GM23248 (cell line): ENCODE measurements around the gene SYT2. TPM values are rescaled to one million over a fixed set of nuclear protein-coding genes. Genes with fewer than 3 reads are reported as not detected.

Experiments
- DNase-seq: peaks from one replicate; pipeline ENCODE4 v3.0.0-alpha.2; 2015
- H2AFZ ChIP-seq: fragments of 200-600 bp; sonication (generic); 2 replicates; pipeline ENCODE4 v1.6.1; 2016; ENCODE audit warnings: antibody characterized with exemption
- H3F3A ChIP-seq: fragments of 200-600 bp; sonication (generic); 2 replicates; pipeline ENCODE4 v1.6.1; 2016; ENCODE audit warnings: mild to moderate bottlenecking, antibody characterized with exemption, mixed run types; ENCODE audit not compliant: insufficient read depth
- H3K27ac ChIP-seq: fragments of 200-600 bp; sonication (generic); 2 replicates; pipeline ENCODE4 v1.5.1; 2016; ENCODE audit warnings: mild to moderate bottlenecking
- H3K27me3 ChIP-seq: fragments of 200-600 bp; sonication (generic); replicated peaks from 2 replicates; pipeline ENCODE4 v1.6.1; 2016; ENCODE audit warnings: mild to moderate bottlenecking; ENCODE audit not compliant: insufficient read depth
- H3K36me3 ChIP-seq: fragments of 200-600 bp; sonication (generic); 2 replicates; pipeline ENCODE4 v1.6.1; 2016; ENCODE audit warnings: low read depth, mild to moderate bottlenecking
- H3K4me1 ChIP-seq: fragments of 200-600 bp; sonication (generic); 2 replicates; pipeline ENCODE4 v1.6.1; 2016; ENCODE audit warnings: mild to moderate bottlenecking; ENCODE audit not compliant: insufficient read depth
- H3K4me2 ChIP-seq: fragments of 200-600 bp; sonication (generic); one replicate; pipeline ENCODE4 v1.6.1; 2016; ENCODE audit warnings: mild to moderate bottlenecking; ENCODE audit not compliant: unreplicated experiment
- H3K4me3 ChIP-seq: fragments of 200-600 bp; sonication (generic); 2 replicates; pipeline ENCODE4 v1.5.1; 2016; ENCODE audit warnings: mild to moderate bottlenecking
- H3K79me2 ChIP-seq: fragments of 200-600 bp; sonication (generic); 2 replicates; pipeline ENCODE4 v1.6.1; 2016; ENCODE audit warnings: mild to moderate bottlenecking; ENCODE audit not compliant: insufficient read depth
- H3K9ac ChIP-seq: fragments of 200-600 bp; sonication (generic); 2 replicates; pipeline ENCODE4 v1.6.1; 2016; ENCODE audit warnings: mild to moderate bottlenecking
- H3K9me2 ChIP-seq: fragments of 200-600 bp; sonication (generic); 2 replicates; pipeline ENCODE4 v1.6.1; 2016; ENCODE audit warnings: mixed run types, mild to moderate bottlenecking, moderate library complexity; ENCODE audit not compliant: insufficient read depth
- H3K9me3 ChIP-seq: fragments of 200-600 bp; sonication (generic); one replicate; pipeline ENCODE4 v1.6.1; 2017; ENCODE audit warnings: low read depth
- H4K20me1 ChIP-seq: fragments of 200-600 bp; sonication (generic); 2 replicates; pipeline ENCODE4 v1.6.0; 2016; ENCODE audit not compliant: insufficient read depth
- EZH2 ChIP-seq: fragments of 200-600 bp; sonication (generic); IDR thresholded peaks from 2 replicates; pipeline ENCODE4 v1.6.1; 2018; ENCODE audit warnings: antibody characterized with exemption, mild to moderate bottlenecking; ENCODE audit not compliant: insufficient read depth, poor library complexity, severe bottlenecking
- EZH2phosphoT487 ChIP-seq: fragments of 200-600 bp; sonication (generic); IDR thresholded peaks from 2 replicates; pipeline ENCODE4 v1.6.1; 2018; ENCODE audit warnings: antibody characterized with exemption, moderate library complexity, mild to moderate bottlenecking, low read depth; ENCODE audit not compliant: insufficient read depth
- WGBS, 2 experiments: methylation state at CpG; one replicate each; pipeline ENCODE4 v1.1.6; 2015 to 2017; ENCODE audit warnings: low lambda C conversion rate in 2 of 2, low coverage in 1 of 2; ENCODE audit errors: missing lambda C conversion rate in 2 of 2; 5-methylcytosine and 5-hydroxymethylcytosine counted together
- in situ Hi-C: fragments of 300-500 bp; cut with MboI; formaldehyde crosslinking; loops from 2 replicates; pipeline ENCODE4 v1.15.0; 2020
- polyA plus RNA-seq: library from polyadenylated mRNA; unstranded; fragments of >200 nt; fragmentation: Nextera tagmentation; extraction: Ambion mirVana; gene quantifications from 2 replicates; pipeline ENCODE4 v1.2.1, GENCODE V29; 2016
- total RNA-seq: library from RNA; depleted of rRNA; stranded (reverse); fragments of >200 nt; shearing (Covaris generic); gene quantifications from 2 replicates; pipeline ENCODE4 v1.2.3, GENCODE V29; 2014

Gene SYT2
- total and polyA plus RNA-seq, 2 experiments from 2014 or later: 0.05 TPM; not detected in 1

- no peak overlapping the region for H3K9ac ChIP-seq
- no peaks in the 10 kb centered on the region for H3K9me3 ChIP-seq
- no peak overlapping the region for H3K4me2 ChIP-seq
- H3K4me3 ChIP-seq: no peak overlapping the region
- no peaks in the 10 kb centered on the region for H3K4me1 ChIP-seq
- WGBS, 2 experiments: 24 to 39% methylated on average over 5 of the region's 5 CpGs
- no peaks in the 10 kb centered on the region for H3K9me2 ChIP-seq
- H3K27me3 ChIP-seq: peaks cover 25% of the 10 kb centered on the region
- H3F3A ChIP-seq: no peaks in the 10 kb centered on the region
- no peaks in the 10 kb centered on the region for H3K79me2 ChIP-seq
- no peak overlapping the region for H2AFZ ChIP-seq
- no peaks in the 10 kb centered on the region for H4K20me1 ChIP-seq
- DNase-seq: no peak
- no peaks in the 10 kb centered on the region for H3K36me3 ChIP-seq
- H3K27ac ChIP-seq: no peak overlapping the region
- in situ Hi-C loops: no loop called here
- no peak for TF ChIP-seq EZH2
- TF ChIP-seq EZH2phosphoT487: no peak
Observed at GRCh38 chr1:202662081-202662480, 48.2 kb downstream of the SYT2 start.

- H3K4me2 ChIP-seq: no peak overlapping the region
- no peak overlapping the region for H2AFZ ChIP-seq
- H3K27me3 ChIP-seq: peaks cover 32% of the 10 kb centered on the region
- peak; percentile 7 for DNase-seq
- TF ChIP-seq EZH2phosphoT487: no peak
- no peak for TF ChIP-seq EZH2
- no peaks in the 10 kb centered on the region for H3K9me2 ChIP-seq
- no peaks in the 10 kb centered on the region for H3K36me3 ChIP-seq
- H3K79me2 ChIP-seq: no peaks in the 10 kb centered on the region
- no peaks in the 10 kb centered on the region for H3K4me1 ChIP-seq
- no peaks in the 10 kb centered on the region for H4K20me1 ChIP-seq
- no peak overlapping the region for H3K4me3 ChIP-seq
- H3K9me3 ChIP-seq: no peaks in the 10 kb centered on the region
- in situ Hi-C loops: no loop called here
- H3F3A ChIP-seq: no peaks in the 10 kb centered on the region
- no peak overlapping the region for H3K27ac ChIP-seq
- WGBS, 2 experiments: 78 to 80% methylated on average over 13 of the region's 13 CpGs
- no peak overlapping the region for H3K9ac ChIP-seq
Observed at GRCh38 chr1:202661136-202661845, 49.0 kb downstream of the SYT2 start.

GRCh38 chr1:202659974-202660373 lies 50.3 kb downstream of the SYT2 start:
- Histone ChIP-seq H3K4me3 (no peak overlapping the region), H4K20me1 (no peaks in the 10 kb centered on the region), H3K27ac (no peak overlapping the region), H3K9me3 (no peaks in the 10 kb centered on the region), H3K4me1 (no peaks in the 10 kb centered on the region), H3K9ac (no peak overlapping the region), H3K79me2 (no peaks in the 10 kb centered on the region), H3K9me2 (no peaks in the 10 kb centered on the region), H3K27me3 (peaks cover 40% of the 10 kb centered on the region), H3F3A (no peaks in the 10 kb centered on the region), H3K4me2 (no peak overlapping the region), H3K36me3 (no peaks in the 10 kb centered on the region), H2AFZ (no peak overlapping the region)
- 35% methylated on average over 3 of the region's 3 CpGs for WGBS, 2 experiments
- in situ Hi-C loops: no loop called here
- no peak for DNase-seq
- TF ChIP-seq EZH2: no peak
- no peak for TF ChIP-seq EZH2phosphoT487

- Histone ChIP-seq H3K9me2 (no peaks in the 10 kb centered on the region), H3K9me3 (no peaks in the 10 kb centered on the region)
- in situ Hi-C loops: no loop called here
Observed at GRCh38 chr1:202659541-202659940, 50.7 kb downstream of the SYT2 start.

More at GRCh38 chr1:202659541-202659940, 50.7 kb downstream of the SYT2 start:
- Histone ChIP-seq H3K79me2 (no peaks in the 10 kb centered on the region), H3K27ac (no peak overlapping the region), H3K4me2 (no peak overlapping the region), H3F3A (no peaks in the 10 kb centered on the region), H3K9ac (no peak overlapping the region), H3K36me3 (no peaks in the 10 kb centered on the region), H3K4me3 (no peak overlapping the region), H2AFZ (no peak overlapping the region), H3K27me3 (peaks cover 44% of the 10 kb centered on the region), H4K20me1 (no peaks in the 10 kb centered on the region), H3K4me1 (no peaks in the 10 kb centered on the region)
- DNase-seq: no peak
- TF ChIP-seq EZH2: no peak
- no peak for TF ChIP-seq EZH2phosphoT487
- WGBS, 2 experiments: 18 to 37% methylated on average over 6 of the region's 6 CpGs
